ACHN (cell line): Measurements from ENCODE around the gene KCNN4.
A peak's percentile ranks its signal among the peaks of the same experiment; 100 is the strongest.

Experiments used
- DNase-seq: peaks from one replicate; pipeline ENCODE4 v3.0.0-alpha.2; 2015
- in situ Hi-C: cut with HindIII; loops from 2 replicates; pipeline ENCODE4 v1.10.0; 2017; ENCODE audit warnings: low sequenced_read_pairs, low pct_ligation_motif_present, low pct_unique_long_range_greater_than_20kb

KCNN4 gene

GRCh38 chr19:43802216-43802951, 21.6 kb upstream of the KCNN4 start, which contains the start of gene LYPD5:
Gene LYPD5 (minus strand): TSS chr19:43802447. CDS start chr19:43802380, 67 bp downstream.
- DNase-seq = no peak
- in situ Hi-C loops = no loop called here

- in situ Hi-C loops = no loop called here
- DNase-seq = no peak
Measured at GRCh38 chr19:43799502-43800142, 18.8 kb upstream of the KCNN4 start.

- in situ Hi-C loops = no loop called here
- peak; percentile 7 for DNase-seq
Measured at GRCh38 chr19:43798546-43799409, 18.0 kb upstream of the KCNN4 start.

- in situ Hi-C loops = no loop called here
- no peak for DNase-seq
Measured at GRCh38 chr19:43798026-43798545, 17.3 kb upstream of the KCNN4 start.

- DNase-seq = no peak
- in situ Hi-C loops = no loop called here
Measured at GRCh38 chr19:43797556-43797955, 16.8 kb upstream of the KCNN4 start.

- in situ Hi-C loops = no loop called here
- DNase-seq = no peak
Measured at GRCh38 chr19:43797118-43797517, 16.3 kb upstream of the KCNN4 start.

- DNase-seq = no peak
- in situ Hi-C loops = no loop called here
Measured at GRCh38 chr19:43790587-43790986, 9.8 kb upstream of the KCNN4 start.

GRCh38 chr19:43789029-43789428, 8.3 kb upstream of the KCNN4 start:
- DNase-seq = peak; percentile 48
- in situ Hi-C loops = no loop called here

- in situ Hi-C loops = no loop called here
- no peak for DNase-seq
Measured at GRCh38 chr19:43786665-43787064, 5.9 kb upstream of the KCNN4 start.

GRCh38 chr19:43784981-43785808, 4.4 kb upstream of the KCNN4 start:
- DNase-seq = peak; percentile 78
- in situ Hi-C loops = no loop called here

GRCh38 chr19:43784241-43784980, 3.6 kb upstream of the KCNN4 start:
- peak; percentile 85 for DNase-seq

GRCh38 chr19:43783636-43784035, 2.9 kb upstream of the KCNN4 start:
- in situ Hi-C loops = no loop called here
- DNase-seq = no peak

More at GRCh38 chr19:43784241-43784980, 3.6 kb upstream of the KCNN4 start:
- in situ Hi-C loops = no loop called here

- DNase-seq = no peak
- in situ Hi-C loops = no loop called here
Measured at GRCh38 chr19:43782689-43783231, 2.0 kb upstream of the KCNN4 start.

- no peak for DNase-seq
- in situ Hi-C loops = no loop called here
Measured at GRCh38 chr19:43782311-43782660, 1.5 kb upstream of the KCNN4 start.

- no peak for DNase-seq
- in situ Hi-C loops = no loop called here
Measured at GRCh38 chr19:43781630-43782310, 997 bp upstream of the KCNN4 start.

GRCh38 chr19:43779820-43780219, 953 bp downstream of the KCNN4 start:
- no peak for DNase-seq

More at GRCh38 chr19:43779820-43780219, 953 bp downstream of the KCNN4 start:
- in situ Hi-C loops = no loop called here
